ENCODE measurements around the gene EIF2D.

EIF2D gene

GRCh38 chr1:206559672-206559995, 52.6 kb downstream of the EIF2D start:
- H3K27ac ChIP-seq, result no peak overlapping the region
- no peak for DNase-seq (ENCODE audit: low spot score)
- CTCF ChIA-PET, result interaction anchor here (0.5 to 0.9 kb wide), 2 partner anchors 98 to 1164 kb away, joined by 3 read pairs; no protein-coding TSS in a partner anchor
- no peak for TF ChIP-seq CTCF (conservative IDR thresholded peaks at IDR 0.05; ENCODE audit: low read depth)
- POLR2A ChIA-PET (ENCODE audit: low non-redundant PET), result no interaction called here

- H3K27ac ChIP-seq, result no peak overlapping the region
- POLR2A ChIA-PET (ENCODE audit: low non-redundant PET), result no interaction called here
- no peak for TF ChIP-seq CTCF (conservative IDR thresholded peaks at IDR 0.05; ENCODE audit: low read depth)
- DNase-seq (ENCODE audit: low spot score), result no peak
- CTCF ChIA-PET, result interaction anchor here (1.6 kb wide), 1 partner anchor 25 kb away, joined by 4 read pairs; no protein-coding TSS in a partner anchor
These were observed 53.2 kb downstream of the EIF2D start for GRCh38 chr1:206558794-206559671.

- no peak for TF ChIP-seq CTCF (conservative IDR thresholded peaks at IDR 0.05; ENCODE audit: low read depth)
- H3K27ac ChIP-seq, result no peak overlapping the region
- no peak for DNase-seq (ENCODE audit: low spot score)
- ChIA-PET POLR2A (ENCODE audit: low non-redundant PET) (no interaction called here), CTCF (interaction anchor here (1.6 to 4.4 kb wide), 2 partner anchors 14 to 26 kb away, joined by 4 to 51 read pairs; no protein-coding TSS in a partner anchor)
These were observed 54.4 kb downstream of the EIF2D start for GRCh38 chr1:206557636-206558473.

GRCh38 chr1:206556750-206557635, 55.3 kb downstream of the EIF2D start:
- POLR2A ChIA-PET (ENCODE audit: low non-redundant PET), result no interaction called here
- CTCF ChIA-PET, result interaction anchor here (0.6 to 4.4 kb wide), 4 partner anchors 13 to 78 kb away, joined by 4 to 51 read pairs (median 4); no protein-coding TSS in a partner anchor
- DNase-seq (ENCODE audit: low spot score), result peak; percentile 58
- H3K27ac ChIP-seq, result peak overlapping the region; percentile 19
- no peak for TF ChIP-seq CTCF (conservative IDR thresholded peaks at IDR 0.05; ENCODE audit: low read depth)

- TF ChIP-seq CTCF (conservative IDR thresholded peaks at IDR 0.05; ENCODE audit: low read depth), result no peak
- H3K27ac ChIP-seq, result peak overlapping the region; percentile 19; the same call in 1 of the 2 replicates
- ChIA-PET CTCF (interaction anchor here (0.6 to 4.4 kb wide), 8 partner anchors 10 to 129 kb away, joined by 3 to 51 read pairs (median 4); partner anchors contain the start of gene EIF2D), POLR2A (ENCODE audit: low non-redundant PET) (interaction anchor here (0.8 kb wide), 1 partner anchor 43 kb away, joined by 3 read pairs; no protein-coding TSS in a partner anchor)
- DNase-seq (ENCODE audit: low spot score), result no peak
These were observed 56.1 kb downstream of the EIF2D start for GRCh38 chr1:206556047-206556749.
